ENCODE measurements around the gene OLFML3.
A peak's percentile ranks its signal among the peaks of the same experiment; 100 is the strongest.
"Not testable (repeated sequence)": the region's sequence is repeated elsewhere in the genome, so short reads cannot be mapped to it uniquely, and the experiment has no call there.

The OLFML3 gene, protein sequence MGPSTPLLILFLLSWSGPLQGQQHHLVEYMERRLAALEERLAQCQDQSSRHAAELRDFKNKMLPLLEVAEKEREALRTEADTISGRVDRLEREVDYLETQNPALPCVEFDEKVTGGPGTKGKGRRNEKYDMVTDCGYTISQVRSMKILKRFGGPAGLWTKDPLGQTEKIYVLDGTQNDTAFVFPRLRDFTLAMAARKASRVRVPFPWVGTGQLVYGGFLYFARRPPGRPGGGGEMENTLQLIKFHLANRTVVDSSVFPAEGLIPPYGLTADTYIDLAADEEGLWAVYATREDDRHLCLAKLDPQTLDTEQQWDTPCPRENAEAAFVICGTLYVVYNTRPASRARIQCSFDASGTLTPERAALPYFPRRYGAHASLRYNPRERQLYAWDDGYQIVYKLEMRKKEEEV

DNA sequence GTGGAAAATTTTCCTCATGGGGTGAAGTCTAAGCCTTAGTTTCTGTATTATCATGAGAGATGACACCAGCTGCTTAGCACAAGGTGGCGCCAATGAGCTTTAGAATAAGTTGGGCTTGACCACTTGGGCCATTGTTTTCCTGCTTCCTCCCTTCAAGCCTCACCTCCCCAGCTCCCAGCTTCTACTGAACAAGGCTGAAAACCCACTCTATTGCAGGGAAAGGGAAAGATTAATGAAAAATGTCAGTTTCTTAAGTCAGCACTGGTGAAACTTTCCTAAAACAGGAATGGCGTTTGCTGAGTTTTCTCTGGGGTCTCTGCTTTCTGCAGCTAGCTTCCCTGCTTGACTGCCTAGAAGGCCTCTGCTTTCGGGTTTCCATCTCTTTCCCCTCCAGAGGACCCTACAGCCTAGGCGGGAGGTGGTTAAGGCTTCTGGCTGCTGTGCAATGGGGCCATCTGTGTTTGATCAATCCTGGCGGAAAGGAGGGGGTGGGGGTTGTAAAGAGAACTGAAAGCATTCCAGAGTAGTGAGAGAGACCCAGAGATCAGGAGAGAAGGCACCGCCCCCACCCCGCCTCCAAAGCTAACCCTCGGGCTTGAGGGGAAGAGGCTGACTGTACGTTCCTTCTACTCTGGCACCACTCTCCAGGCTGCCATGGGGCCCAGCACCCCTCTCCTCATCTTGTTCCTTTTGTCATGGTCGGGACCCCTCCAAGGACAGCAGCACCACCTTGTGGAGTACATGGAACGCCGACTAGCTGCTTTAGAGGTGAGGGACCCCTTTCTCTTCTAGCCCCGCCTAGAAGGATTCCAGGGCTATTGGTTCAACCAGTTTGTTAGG is at the start of gene OLFML3:
Gene OLFML3 (plus strand): TSS at position 612 of the 840 bp plus-strand sequence. CDS start 43 bp downstream, at position 655.
- DNase-seq (ENCODE audit: low read depth) = peak; percentile 96

DNA sequence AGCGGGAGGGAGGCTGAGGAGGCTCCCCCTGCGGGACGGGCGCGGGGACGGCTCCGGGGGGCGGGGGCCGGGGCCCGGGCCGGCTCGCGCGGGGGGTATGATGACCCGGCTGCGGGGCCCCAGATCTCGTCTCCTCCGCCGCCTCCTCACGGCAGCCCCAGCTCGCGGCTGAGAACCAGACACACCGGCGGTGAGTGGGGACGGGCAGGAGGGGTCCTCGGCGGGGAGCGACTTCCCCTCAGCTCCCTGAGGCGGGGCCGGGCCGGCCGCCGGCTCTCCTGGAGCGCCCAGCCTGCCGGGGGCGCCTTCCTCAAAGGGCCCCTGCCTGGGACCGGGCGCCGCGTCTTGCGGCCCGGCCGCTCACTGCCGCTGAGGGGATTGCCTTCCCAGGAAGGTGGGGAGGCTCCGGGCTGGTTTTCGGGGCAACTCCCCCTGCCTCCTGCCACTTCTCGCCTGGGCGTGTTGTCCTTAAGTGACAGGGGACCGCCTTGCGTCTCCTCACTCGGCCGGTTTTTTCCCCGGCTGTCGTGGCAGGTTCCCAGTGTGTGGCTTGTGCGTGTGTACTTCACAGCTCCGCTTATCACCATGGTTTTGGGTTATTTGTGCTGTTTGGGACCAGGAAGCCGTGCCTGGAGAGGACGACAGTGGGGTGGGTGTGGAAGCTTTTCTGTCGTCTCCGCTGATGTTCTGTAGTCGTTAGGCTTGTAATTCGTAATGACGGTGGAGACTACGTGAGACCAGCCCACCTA is 49.4 kb upstream of the OLFML3 start:
- peak; percentile 40 for DNase-seq (ENCODE audit: low read depth)

DNA sequence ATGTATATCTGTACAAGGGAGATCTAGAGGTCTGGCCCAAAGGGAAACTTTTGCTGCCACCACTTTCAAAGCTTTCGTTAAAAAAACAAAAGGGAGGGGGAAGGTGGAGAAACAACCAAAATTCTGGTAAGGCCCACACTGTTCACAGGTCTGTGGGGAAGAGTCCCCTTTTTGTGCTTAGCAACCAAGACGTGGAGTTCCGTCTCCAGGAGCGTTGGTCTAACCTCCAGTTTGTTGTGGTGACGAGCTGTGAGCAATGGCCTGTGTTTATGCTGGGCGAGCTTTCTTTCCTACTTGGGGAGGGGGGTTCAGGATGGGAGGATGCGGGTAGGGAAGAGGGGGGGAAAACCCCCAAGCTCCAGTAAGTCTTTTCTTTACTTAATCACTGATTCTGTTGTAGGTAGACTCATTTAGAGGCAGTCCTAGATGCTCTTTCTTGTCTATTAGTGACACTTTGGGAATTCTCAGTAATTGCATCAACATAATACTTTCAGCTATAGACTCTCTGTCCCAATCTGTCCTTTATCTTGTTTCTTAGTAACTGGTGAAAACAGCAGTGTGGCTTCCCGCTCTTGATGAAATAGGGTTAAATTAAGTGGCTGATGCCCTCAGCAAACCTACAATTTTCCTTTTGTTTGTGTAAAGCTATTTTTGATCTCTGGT is 48.6 kb upstream of the OLFML3 start:
- peak; percentile 75 for DNase-seq (ENCODE audit: low read depth)

GRCh38 chr1:113931451-113931851 is 47.8 kb upstream of the OLFML3 start:
- peak; percentile 62 for DNase-seq (ENCODE audit: low read depth)

- no peak for DNase-seq (ENCODE audit: low read depth)
Measured at GRCh38 chr1:113934006-113934405, 45.3 kb upstream of the OLFML3 start.

GRCh38 chr1:113934511-113935055 is 44.7 kb upstream of the OLFML3 start:
- DNase-seq (ENCODE audit: low read depth) = no peak

DNA sequence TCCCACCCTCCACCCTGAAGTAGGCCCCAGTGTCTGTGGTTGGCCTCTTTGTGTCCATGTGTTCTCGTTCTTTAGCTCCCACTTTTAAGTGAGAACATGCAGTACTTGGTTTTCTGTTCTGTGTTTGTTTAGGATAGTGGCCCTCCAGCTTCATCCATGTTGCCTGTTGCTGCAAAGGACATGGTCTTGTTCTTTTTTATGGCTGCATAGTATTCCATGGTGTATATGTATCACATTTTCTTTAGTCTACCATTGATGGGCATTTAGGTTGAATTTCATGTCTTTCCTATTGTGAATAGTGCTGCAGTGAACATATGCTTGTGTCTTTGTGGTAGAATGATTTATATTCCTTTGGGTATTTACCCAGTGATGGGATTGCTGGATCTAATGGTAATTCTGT is 44.1 kb upstream of the OLFML3 start:
- no peak for DNase-seq (ENCODE audit: low read depth)

- no peak for DNase-seq (ENCODE audit: low read depth)
Measured at GRCh38 chr1:113935970-113936369, 43.3 kb upstream of the OLFML3 start.

- DNase-seq (ENCODE audit: low read depth) = no peak
Measured at GRCh38 chr1:113937146-113937545, 42.1 kb upstream of the OLFML3 start.

DNA sequence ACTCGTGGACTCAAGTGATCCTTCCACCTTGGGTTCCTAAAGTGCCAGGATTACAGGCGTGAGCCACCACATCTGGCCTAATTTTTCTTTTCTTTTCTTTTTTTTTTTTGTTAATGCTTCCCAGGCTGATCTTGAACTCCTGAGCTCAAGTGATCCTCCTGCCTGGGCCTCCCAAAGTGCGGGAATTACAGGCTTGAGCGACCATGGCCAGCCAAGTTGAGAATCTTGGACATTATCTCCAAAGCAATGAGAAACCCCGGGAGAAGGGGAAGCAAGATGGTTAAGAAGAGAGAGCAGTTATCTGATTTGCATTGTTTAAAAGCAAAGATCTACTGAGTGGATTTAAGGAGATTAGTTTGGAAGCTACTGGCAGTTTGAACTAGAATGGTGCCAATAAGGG is 41.1 kb upstream of the OLFML3 start:
- DNase-seq (ENCODE audit: low read depth) = no peak

DNA sequence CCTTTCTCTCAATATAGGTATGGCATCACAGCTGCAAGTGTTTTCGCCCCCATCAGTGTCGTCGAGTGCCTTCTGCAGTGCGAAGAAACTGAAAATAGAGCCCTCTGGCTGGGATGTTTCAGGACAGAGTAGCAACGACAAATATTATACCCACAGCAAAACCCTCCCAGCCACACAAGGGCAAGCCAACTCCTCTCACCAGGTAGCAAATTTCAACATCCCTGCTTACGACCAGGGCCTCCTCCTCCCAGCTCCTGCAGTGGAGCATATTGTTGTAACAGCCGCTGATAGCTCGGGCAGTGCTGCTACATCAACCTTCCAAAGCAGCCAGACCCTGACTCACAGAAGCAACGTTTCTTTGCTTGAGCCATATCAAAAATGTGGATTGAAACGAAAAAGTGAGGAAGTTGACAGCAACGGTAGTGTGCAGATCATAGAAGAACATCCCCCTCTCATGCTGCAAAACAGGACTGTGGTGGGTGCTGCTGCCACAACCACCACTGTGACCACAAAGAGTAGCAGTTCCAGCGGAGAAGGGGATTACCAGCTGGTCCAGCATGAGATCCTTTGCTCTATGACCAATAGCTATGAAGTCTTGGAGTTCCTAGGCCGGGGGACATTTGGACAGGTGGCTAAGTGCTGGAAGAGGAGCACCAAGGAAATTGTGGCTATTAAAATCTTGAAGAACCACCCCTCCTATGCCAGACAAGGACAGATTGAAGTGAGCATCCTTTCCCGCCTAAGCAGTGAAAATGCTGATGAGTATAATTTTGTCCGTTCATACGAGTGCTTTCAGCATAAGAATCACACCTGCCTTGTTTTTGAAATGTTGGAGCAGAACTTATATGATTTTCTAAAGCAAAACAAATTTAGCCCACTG is 38.7 kb upstream of the OLFML3 start:
- no peak for DNase-seq (ENCODE audit: low read depth)

- no peak for DNase-seq (ENCODE audit: low read depth)
Measured at GRCh38 chr1:113941245-113941559, 38.1 kb upstream of the OLFML3 start.

- no peak for DNase-seq (ENCODE audit: low read depth)
Measured at GRCh38 chr1:113942527-113942926, 36.7 kb upstream of the OLFML3 start.

DNA sequence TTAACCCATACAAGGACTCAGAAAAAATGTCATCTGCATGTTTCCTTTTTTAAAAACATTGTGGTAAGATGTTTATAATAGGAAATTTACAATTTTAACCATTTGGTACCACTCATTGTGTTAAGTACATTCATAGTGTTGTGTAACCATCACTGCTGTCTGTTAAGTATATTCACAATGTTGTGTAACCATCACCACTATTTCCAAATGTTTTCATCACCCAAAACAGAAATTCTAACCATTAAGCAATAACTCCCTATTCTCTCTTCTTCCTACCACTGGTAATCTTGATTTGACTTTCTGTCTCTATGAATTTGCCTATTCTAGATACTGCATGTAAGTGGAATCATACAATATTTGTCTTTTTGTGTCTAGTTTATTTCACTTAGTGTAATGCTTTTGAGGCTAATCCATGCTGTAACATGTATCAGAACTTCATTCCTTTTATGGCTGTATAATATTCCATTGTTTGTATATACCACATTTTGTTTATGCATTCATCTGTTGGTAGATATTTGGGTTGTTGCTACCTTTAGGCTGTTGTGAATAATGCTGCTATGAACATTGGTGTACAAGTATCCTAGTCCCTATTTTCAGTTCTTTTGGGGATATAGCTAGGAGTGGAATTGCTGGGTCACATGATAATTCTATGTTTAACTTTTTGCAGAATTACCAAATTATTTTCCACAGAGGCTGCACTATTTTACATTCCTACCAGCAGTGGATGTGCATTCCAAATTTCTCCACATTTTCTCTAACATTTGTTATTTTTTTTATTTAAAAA is 36.1 kb upstream of the OLFML3 start:
- DNase-seq (ENCODE audit: low read depth) = peak; percentile 79

GRCh38 chr1:113945329-113945728 is 33.9 kb upstream of the OLFML3 start:
- DNase-seq (ENCODE audit: low read depth) = no peak

DNA sequence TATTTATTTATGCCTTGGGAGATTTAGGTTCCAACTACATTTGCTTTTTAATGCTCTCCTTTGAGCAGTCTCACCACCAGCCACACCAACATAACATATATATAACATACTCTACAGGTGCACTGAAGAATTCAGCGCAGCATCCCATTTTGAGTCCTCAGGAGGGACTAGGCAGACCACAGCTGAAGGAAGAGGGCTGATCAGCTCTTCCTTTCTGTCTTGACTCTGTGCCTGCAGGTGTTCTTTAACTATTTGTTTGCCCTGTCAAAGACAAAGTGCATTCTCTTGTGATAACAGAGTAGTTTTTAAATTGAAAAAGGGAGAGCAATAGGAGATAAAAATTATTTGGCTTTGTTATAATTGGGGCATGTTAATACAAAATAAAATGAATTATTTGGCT is 33.2 kb upstream of the OLFML3 start:
- DNase-seq (ENCODE audit: low read depth) = no peak

GRCh38 chr1:113946678-113947387 is 32.4 kb upstream of the OLFML3 start:
- DNase-seq (ENCODE audit: low read depth) = no peak

DNA sequence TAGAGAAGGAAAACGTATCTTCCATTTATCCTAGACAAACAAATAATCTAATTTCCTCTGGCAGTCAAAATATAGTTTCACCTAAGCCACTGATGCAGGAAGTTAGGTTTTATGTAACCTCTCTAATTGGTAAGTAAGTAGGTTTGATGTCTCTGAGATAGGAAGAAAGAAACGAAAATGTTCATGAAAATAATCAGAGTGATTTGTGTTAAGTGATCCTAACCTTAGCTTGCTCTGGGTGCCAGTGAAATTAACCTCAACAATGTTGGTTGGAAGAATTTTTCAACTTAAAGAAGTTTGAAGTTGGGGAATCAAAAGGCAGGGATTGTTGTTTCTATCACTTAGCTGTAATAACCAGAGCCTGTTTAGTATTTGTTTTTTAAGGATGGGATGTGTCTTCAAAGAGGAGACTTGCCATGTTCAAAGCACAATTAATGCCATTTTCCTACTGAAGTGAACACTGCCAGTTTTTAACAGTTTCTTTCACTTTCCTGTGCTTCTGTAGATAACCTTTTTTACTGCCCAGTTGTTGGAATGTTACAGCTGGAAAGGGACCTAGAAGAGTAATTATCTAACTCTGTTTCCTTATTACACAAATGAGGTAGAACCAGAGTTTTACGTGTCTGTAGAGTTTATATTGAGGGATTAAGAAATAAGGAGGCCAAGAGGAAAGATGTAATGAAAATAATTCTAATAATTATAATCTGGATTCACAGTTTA is 31.7 kb upstream of the OLFML3 start:
- DNase-seq (ENCODE audit: low read depth) = no peak

DNA sequence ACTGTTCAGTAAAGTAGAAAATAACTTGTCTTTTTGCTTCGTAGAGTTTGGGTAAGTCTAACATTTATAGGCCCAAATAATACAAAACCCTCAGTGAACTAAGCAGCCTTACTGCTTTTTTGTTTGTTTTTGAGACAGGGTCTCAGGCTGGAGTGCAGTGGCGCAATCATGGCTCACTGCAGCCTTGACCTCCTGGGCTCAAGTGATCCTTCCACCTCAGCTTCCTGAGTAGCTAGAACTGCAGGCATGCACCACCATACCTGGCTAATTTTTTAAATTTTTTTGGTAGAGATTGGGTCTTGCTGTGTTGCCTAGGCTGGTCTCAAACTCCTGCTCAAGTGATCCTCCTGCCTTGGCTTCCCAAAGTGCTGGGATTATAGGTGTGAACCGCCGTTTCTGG is 31.1 kb upstream of the OLFML3 start:
- DNase-seq (ENCODE audit: low read depth) = not testable (repeated sequence)

All from fibroblast of gingiva (primary cell).